GM10266 (cell line): ENCODE measurements around the gene GPR108.
A peak's percentile ranks its signal among the peaks of the same experiment; 100 is the strongest.

ENCODE experiments used
- DNase-seq: peaks from one replicate; pipeline ENCODE4 v3.0.0; 2012; ENCODE audit errors: extremely low spot score
- CTCF ChIP-seq: IDR thresholded peaks from 2 replicates; pipeline ENCODE4 v1.5.1; 2012; ENCODE audit warnings: mild to moderate bottlenecking, low read depth; ENCODE audit not compliant: control insufficient read depth, insufficient read depth; ENCODE audit errors: missing control alignments

The GPR108 gene

GRCh38 chr19:6723108-6723618 is 14.2 kb downstream of the GPR108 start:
- TF ChIP-seq CTCF = no peak
- DNase-seq = no peak

GRCh38 chr19:6721773-6722172 is 15.6 kb downstream of the GPR108 start:
- TF ChIP-seq CTCF = no peak
- peak; percentile 76 for DNase-seq

GRCh38 chr19:6721138-6721474 is 16.3 kb downstream of the GPR108 start:
- no peak for TF ChIP-seq CTCF
- DNase-seq = no peak

GRCh38 chr19:6720369-6721137 is 16.8 kb downstream of the GPR108 start, which contains the start of gene C3:
C3 (minus strand) TSS chr19:6720650; CDS start chr19:6720589, 61 bp downstream.
- no peak for DNase-seq
- no peak for TF ChIP-seq CTCF

- no peak for DNase-seq
- TF ChIP-seq CTCF = no peak
Measured at GRCh38 chr19:6719992-6720368, 17.4 kb downstream of the GPR108 start.

GRCh38 chr19:6719540-6719861 is 17.9 kb downstream of the GPR108 start:
- no peak for DNase-seq
- no peak for TF ChIP-seq CTCF

- no peak for TF ChIP-seq CTCF
- DNase-seq = peak; percentile 65
Measured at GRCh38 chr19:6718741-6719539, 18.4 kb downstream of the GPR108 start.
